GOT3 (cell line): ENCODE data around the gene CYP46A1.
"Not testable (repeated sequence)": the region's sequence is repeated elsewhere in the genome, so short reads cannot be mapped to it uniquely, and the experiment has no call there.

Source experiments
- DNase-seq: peaks from one replicate; lab custom pipeline; 2025; ENCODE audit warnings: mixed read lengths; lab: John Stamatoyannopoulos, UW

The CYP46A1 gene

GRCh38 chr14:99657645-99658155 is 26.4 kb upstream of the CYP46A1 start:
- DNase-seq = no peak

GRCh38 chr14:99658218-99658845 is 25.8 kb upstream of the CYP46A1 start:
- no peak for DNase-seq

GRCh38 chr14:99659333-99659741 is 24.8 kb upstream of the CYP46A1 start:
- no peak for DNase-seq

- no peak for DNase-seq
Observed at GRCh38 chr14:99660006-99660566, 24.0 kb upstream of the CYP46A1 start.

GRCh38 chr14:99660794-99661193 is 23.3 kb upstream of the CYP46A1 start:
- DNase-seq = no peak

- DNase-seq = not testable (repeated sequence)
Observed at GRCh38 chr14:99661206-99661605, 22.9 kb upstream of the CYP46A1 start.

- no peak for DNase-seq
Observed at GRCh38 chr14:99662846-99663245, 21.3 kb upstream of the CYP46A1 start.

- no peak for DNase-seq
Observed at GRCh38 chr14:99663386-99664057, 20.6 kb upstream of the CYP46A1 start.

- DNase-seq = no peak
Observed at GRCh38 chr14:99664058-99664936, 19.8 kb upstream of the CYP46A1 start.

GRCh38 chr14:99664937-99665273 is 19.2 kb upstream of the CYP46A1 start:
- no peak for DNase-seq

- no peak for DNase-seq
Observed at GRCh38 chr14:99666533-99666932, 17.6 kb upstream of the CYP46A1 start.

GRCh38 chr14:99667045-99667444 is 17.1 kb upstream of the CYP46A1 start:
- no peak for DNase-seq

GRCh38 chr14:99667821-99668220 is 16.3 kb upstream of the CYP46A1 start:
- no peak for DNase-seq

- no peak for DNase-seq
Observed at GRCh38 chr14:99668307-99669295, 15.5 kb upstream of the CYP46A1 start.

GRCh38 chr14:99670361-99671234 is 13.5 kb upstream of the CYP46A1 start:
- no peak for DNase-seq

- no peak for DNase-seq
Observed at GRCh38 chr14:99671235-99672224, 12.6 kb upstream of the CYP46A1 start.

- no peak for DNase-seq
Observed at GRCh38 chr14:99672506-99673304, 11.4 kb upstream of the CYP46A1 start.
